Measurements from ENCODE around the gene ZNF691. TPM values are rescaled to one million over a fixed set of nuclear protein-coding genes. Genes with fewer than 3 reads are reported as not detected.
A peak's percentile ranks its signal among the peaks of the same experiment; 100 is the strongest.
"Not testable (repeated sequence)": the region's sequence is repeated elsewhere in the genome, so short reads cannot be mapped to it uniquely, and the experiment has no call there.

The ZNF691 gene, protein sequence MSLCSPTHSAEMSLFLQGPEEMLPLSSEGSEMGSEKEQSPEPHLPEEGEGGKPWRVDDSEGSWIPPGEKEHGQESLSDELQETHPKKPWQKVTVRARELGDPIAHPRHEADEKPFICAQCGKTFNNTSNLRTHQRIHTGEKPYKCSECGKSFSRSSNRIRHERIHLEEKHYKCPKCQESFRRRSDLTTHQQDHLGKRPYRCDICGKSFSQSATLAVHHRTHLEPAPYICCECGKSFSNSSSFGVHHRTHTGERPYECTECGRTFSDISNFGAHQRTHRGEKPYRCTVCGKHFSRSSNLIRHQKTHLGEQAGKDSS
- total RNA-seq = 7.7 TPM
- long read RNA-seq, partial matches to known transcripts = 1 of 7 reads
- long read RNA-seq, other reads (novel, unspliced or antisense) = 1 of 7 reads

DNA sequence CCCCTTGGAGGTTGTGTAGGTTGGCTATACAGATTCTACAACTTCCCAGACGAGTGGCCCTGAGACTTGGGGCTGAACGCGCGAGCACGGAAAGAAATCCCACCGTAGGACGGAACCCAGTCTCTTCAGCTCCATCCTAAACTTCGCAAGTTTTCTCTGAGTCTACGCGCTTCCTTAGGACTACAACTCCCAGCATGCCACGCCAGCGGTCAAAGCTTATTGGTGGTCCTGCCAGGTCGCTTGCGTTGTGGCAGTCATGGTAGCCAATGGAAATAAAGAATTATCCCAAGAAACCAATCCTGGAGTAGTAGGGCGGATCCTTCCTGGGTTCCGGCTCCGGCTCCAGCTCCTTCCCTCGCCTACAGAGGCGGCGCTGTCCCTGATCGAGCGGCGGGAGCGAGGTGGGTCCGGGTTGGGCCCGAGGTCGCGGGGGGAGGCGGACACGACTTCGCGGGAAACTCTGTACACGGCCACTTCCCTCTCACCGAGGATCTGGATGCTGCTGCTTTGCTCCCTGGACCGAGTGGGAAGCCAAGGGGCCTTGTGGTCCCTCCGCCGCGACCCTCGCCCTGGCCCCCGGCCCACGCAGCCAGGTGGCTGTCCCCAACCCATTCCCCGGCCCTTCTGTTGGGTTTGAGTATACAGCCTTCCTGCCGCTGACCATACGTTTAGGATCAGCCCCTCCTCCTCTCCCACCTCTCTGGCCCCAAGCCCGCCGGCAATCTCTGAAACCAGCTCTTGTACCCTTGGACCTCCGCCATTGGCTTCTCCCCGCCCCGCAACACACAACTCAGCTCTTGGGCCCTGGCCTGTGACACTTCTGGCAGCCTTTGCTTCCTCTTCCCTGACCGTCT lies at the start of gene ZNF691:
TSS of gene ZNF691 (plus strand) at position 357 of the 854 bp plus-strand sequence. CDS start 3,046 bp downstream, outside the sequence.
- intact Hi-C loops (cut with DNase I) = no loop called here
- ATAC-seq (peak; percentile 99), DNase-seq (ENCODE audit: missing footprints) (peak; percentile 95)

DNA sequence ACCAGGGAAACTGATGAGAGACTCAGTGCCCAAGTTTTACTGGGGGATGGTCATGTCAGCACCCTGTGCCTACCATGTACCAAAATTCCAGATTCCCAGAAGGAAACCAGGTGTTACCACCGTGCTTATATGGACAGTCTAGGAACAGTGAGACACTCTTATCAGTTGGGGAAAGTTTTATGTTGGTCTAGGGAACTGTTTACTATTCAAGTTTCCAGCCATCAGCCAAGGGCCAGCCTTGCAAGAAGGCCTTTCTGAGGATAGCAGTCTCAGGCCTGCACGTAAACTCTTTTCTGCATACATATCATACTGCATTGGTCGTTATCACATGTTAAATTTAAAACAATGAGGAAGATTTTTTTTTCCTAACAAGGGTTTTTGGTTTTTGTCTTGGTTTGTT lies 49.0 kb upstream of the ZNF691 start:
- DNase-seq (ENCODE audit: missing footprints) (no peak), ATAC-seq (no peak)
- intact Hi-C loops (cut with DNase I) = no loop called here

DNA sequence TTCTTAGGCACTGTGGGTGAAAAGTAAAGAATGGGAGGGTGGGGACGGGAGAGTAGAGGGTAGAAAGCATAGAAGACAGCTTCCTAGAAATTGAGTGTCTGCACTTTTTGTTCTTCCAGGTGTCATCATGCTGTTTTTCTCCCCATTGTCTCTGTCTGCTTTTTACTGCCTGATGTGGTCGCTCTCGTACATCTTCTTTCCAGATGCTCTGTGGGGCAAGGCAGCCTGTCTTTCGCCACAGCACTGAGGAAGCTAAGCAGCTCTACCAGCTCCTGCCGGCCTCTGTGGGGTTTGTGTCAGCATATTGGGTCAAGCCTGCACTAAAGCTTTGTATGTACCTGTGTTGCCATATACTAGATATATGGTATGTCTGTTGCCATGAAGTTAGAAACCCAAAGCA lies 48.4 kb upstream of the ZNF691 start:
- no peak for DNase-seq (ENCODE audit: missing footprints)
- intact Hi-C loops (cut with DNase I) = no loop called here
- ATAC-seq = no peak

DNA sequence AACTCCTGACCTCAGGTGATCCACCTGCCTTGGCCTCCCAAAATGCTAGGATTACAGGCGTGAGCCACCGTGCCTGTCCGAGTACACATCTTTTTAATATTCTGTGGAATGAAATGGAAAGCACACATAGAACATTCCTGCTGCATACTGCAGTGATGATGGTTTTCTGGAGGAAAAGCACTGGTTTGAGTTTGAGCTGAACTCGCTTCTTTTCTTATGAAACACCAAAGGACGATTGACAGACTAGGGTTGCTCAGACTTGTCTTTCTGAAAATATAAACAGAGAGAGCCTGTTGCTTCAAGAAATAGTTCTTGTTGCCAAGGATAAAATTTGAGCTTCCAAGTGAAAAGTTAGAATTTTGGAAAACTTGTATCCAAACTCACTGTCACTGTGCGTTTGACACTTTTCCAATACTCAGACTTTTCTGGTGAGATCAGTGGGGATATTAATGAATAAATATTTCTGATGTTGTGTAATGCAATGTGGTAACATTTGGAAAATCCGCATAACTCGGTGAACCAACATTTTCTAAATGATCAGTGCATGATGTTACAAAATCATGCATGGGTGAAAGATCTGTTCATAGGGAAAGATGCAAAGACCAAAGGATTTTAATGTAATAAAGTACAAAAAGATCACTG lies 44.5 kb upstream of the ZNF691 start:
- DNase-seq (ENCODE audit: missing footprints) = no peak
- intact Hi-C loops (cut with DNase I) = no loop called here
- no peak for ATAC-seq

DNA sequence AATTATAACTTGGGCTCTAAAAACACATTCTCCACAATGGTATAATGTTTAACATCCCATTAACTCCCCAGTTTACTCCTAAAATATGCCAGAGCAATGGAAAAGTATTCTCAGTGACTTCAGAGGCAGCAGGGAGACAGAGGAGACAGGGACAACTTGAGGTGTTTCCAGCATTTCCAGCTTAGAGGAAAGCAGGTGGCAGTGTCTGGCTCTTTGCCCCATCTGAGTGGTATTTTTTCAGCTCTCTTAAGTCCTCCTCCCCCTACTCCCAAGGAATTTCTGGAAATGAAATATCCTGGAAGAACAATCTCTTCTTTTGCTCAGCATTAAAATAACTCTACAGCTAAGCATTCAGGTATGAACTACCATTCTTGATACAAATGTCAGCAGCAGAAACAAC lies 40.2 kb upstream of the ZNF691 start:
- ATAC-seq (no peak), DNase-seq (ENCODE audit: missing footprints) (no peak)
- intact Hi-C loops (cut with DNase I) = no loop called here

DNA sequence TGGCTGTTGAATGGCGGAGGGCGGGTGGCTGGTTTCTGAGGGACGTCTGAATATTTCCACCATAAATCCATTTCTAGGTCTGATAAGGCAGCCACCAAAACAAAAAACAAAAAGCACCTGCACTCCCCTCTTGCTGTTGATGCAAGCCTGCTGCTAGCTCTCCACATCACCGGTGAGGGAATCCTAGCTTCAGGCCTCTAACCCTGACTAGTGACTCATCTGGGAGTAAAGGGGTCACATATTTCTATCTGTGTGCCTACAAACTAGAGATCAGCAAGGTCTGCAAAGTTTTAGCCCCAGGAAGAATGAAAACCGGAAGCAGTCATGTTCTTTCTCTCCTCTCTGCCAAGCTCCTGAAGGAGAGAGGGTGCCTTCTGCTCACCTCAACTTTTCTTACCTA lies 39.8 kb upstream of the ZNF691 start:
- DNase-seq (ENCODE audit: missing footprints) (no peak), ATAC-seq (no peak)
- intact Hi-C loops (cut with DNase I) = no loop called here

DNA sequence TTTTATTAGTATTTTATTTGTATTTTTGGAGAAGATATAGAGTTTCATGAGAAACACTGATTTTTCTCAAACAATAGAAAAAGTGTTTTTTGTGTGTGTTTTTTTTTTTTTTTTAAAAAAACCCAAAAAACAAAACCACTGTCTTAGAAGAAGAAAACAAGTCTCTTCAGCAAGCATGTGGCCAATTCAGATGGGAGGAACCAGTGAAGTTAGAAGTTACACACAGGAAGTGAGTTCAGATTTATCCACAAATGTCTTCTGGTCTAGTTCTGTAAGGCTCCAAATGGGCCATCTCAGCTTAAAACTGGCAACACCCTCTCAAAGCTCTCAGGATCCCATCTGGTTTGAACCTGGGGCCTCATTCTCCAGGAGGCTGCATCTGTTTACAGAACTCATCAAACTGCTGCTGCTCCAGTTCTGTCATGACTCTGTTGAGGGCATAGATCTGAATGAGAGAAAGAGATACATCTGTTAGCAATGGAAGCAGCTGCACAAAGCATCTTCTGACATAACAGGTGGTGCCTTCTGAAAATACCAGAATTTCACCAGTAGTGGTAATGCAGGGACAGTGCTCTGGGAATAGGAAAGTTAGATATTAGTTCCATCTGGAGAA lies 39.3 kb upstream of the ZNF691 start:
- intact Hi-C loops (cut with DNase I) = no loop called here
- DNase-seq (ENCODE audit: missing footprints) = no peak
- no peak for ATAC-seq

DNA sequence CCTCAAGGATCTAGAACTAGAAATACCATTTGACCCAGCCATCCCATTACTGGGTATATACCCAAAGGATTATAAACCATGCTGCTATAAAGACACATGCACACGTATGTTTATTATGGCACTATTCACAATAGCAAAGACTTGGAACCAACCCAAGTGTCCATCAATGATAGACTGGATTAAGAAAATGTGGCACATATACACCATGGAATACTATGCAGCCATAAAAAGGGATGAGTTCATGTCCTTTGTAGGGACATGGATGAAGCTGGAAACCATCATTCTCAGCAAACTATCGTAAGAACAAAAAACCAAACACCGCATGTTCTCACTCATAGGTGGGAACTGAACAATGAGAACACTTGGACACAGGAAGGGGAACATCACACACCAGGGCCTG lies 31.6 kb upstream of the ZNF691 start:
- ATAC-seq; intact Hi-C loops (cut with DNase I); DNase-seq (ENCODE audit: missing footprints): not testable (repeated sequence)

DNA sequence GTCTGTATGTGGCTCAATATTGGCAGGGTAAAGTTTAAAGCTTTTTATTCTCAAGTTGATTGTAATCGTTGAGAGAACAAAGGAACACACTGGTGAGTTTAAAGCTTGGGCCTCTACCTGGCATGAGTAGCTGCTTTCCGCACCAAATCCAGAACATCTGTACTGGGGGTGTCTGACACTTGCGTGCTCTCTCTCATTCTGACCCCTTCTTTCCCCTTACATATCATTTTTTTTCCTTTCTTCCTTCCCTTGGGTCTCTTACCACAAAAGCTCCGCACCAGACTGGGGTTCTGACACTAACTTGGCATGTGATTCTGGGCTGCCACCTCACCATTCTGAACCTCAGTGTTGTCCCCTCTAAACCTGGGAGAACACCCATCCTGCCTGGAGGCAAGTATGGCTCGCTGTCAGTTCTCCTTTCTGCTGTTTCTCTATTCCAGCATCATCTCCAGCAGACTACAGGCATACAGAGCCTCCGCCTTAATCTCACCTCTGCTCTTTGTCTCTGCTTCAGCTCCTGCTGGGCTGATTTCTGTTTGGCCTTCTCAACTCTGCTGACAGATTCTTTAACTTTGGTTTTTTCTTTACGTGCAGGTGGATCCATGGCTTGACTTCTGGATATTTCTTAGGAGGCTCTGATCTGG lies 30.4 kb upstream of the ZNF691 start:
- intact Hi-C loops (cut with DNase I) = loop anchor here (2.0 kb wide), 1 partner anchor 49 kb away; the partner anchor contains the start of genes C1orf50 and P3H1

DNA sequence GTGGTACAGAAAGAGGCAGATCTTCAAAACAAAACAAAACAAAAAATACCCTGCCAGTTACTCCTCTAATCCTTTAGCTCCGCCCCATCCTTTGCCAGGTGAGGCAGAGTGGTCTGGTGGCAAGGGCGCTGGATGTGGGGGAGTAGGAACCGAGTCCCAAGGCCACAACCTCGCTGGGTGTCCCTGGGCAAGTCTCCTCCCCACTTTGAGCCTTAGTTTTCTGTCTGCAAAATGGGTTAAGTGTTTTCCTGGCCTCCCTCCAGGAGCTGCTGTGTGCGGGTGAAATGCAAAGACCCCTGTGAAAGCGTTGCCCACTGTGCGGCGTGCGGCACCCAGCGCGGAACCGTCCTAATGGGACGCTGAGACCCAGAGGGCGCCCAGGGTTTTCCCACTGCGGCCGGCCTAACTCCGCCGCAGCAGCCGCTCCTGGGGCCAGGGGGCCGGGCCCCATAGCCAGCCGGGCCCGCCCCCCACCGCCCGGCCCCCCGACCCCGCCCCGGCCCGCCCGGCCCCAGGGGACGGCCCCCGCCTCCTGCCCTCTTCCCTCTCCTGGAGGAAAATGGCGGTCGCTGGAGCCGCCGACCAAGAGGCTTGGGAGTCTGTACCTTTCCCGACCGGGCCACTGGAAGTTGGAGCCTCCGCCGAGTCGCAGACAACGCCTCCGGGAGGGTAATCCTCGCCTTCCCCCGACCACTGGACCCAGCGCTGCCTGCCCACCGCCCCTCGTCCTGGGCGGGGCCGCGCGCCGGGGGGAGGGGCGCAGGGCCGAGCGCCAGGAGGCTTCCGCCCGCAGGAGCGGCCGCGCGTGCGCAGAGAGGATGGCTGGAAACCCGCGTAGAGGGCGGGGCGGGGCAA lies 29.6 kb upstream of the ZNF691 start, which contains the start of the genes ERMAP and SVBP:
TSS of gene ERMAP (plus strand) at position 538 of the 855 bp plus-strand sequence. CDS start 13,327 bp downstream, outside the sequence.
TSS of gene SVBP (minus strand) at position 813 of the 855 bp plus-strand sequence. CDS start 853 bp downstream, outside the sequence.
- DNase-seq (ENCODE audit: missing footprints) (peak; percentile 97), ATAC-seq (peak; percentile 99)
- intact Hi-C loops (cut with DNase I) = loop anchor here (2.0 kb wide), 1 partner anchor 50 kb away; the partner anchor contains the start of genes C1orf50 and P3H1

More for the DNA sequence above, 30.4 kb upstream of the ZNF691 start:
- no peak for DNase-seq (ENCODE audit: missing footprints)
- no peak for ATAC-seq

DNA sequence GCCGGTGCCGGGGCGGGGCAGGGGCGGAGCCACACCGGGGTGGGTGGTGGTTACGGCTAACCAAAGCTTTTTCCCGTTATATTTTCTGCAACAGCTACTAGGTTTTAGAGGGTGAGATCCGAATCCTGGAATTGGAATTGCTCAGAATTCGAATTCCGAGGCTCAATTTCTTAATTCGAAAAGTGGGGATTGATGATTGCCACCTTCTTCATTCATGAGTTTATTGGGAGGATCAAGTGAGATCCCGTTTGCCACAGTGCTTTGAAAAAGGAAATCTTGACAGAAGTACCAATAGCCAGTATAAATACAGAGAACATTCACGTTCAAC lies 29.0 kb upstream of the ZNF691 start:
- intact Hi-C loops (cut with DNase I) = loop anchor here (2.0 kb wide), 1 partner anchor 51 kb away; the partner anchor contains the start of genes C1orf50 and P3H1

DNA sequence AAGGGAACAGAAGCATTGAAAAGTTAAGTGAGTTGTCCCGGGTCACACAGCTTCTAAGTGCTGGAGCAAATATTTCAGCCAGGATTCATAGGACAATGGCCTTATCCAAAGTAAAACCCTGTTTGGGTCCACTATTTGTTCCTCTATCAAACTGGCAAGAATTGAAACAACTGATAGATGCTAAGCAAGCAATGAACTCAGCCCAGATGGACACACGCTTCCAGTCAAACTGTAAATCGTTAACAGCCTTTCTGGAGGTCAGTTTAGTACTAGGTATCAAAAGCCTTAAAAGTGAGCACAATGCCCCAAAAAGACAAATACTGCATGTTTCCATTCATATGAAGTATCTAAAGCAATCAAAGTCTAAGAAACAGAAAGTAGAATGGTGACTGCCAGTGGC lies 28.4 kb upstream of the ZNF691 start:
- ATAC-seq = no peak
- intact Hi-C loops (cut with DNase I) = loop anchor here (2.0 kb wide), 1 partner anchor 51 kb away; the partner anchor contains the start of genes C1orf50 and P3H1
- DNase-seq (ENCODE audit: missing footprints) = no peak

More for the DNA sequence above, 29.0 kb upstream of the ZNF691 start:
- ATAC-seq (no peak), DNase-seq (ENCODE audit: missing footprints) (no peak)

DNA sequence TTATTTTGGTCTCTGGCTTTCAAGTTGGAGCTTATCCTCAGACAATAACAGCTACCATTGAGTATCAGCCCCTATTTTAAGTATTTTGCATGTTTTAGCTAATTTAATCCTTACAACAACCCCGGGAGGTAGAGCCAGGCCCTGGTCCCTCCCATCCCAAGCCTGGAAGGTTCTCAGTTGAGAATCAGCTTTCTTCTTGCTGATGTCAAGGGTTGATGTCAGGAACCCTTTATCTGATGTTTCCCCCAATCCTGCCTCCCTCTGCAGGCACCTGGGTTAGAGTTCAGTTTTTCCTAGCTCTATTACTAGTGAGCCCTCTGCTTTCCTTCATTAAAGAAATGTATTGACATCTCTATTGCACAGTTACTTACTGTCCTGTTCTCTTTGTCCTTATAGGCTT lies 25.6 kb upstream of the ZNF691 start:
- ATAC-seq (no peak), DNase-seq (ENCODE audit: missing footprints) (no peak)
- intact Hi-C loops (cut with DNase I) = no loop called here

DNA sequence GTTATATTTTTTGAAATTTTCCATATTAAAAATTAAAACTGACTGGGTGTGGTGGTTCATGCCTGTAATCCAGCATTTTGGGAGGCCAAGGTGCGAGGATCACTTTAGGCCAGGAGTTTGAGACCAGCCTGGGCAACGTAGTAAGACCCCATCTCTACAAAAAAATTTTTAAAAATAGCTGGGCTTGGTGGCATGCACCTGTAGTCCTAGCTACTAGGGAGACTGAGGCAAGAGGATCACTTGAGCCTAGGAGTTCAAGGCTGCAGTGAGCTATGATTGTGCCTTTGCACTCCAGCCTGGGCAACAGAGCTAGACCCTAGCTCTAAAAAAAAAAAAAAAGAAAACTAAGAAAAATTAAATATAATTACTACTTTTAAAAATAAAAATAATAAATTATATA lies 24.7 kb upstream of the ZNF691 start:
- ATAC-seq (no peak), DNase-seq (ENCODE audit: missing footprints) (no peak)
- intact Hi-C loops (cut with DNase I) = no loop called here

DNA sequence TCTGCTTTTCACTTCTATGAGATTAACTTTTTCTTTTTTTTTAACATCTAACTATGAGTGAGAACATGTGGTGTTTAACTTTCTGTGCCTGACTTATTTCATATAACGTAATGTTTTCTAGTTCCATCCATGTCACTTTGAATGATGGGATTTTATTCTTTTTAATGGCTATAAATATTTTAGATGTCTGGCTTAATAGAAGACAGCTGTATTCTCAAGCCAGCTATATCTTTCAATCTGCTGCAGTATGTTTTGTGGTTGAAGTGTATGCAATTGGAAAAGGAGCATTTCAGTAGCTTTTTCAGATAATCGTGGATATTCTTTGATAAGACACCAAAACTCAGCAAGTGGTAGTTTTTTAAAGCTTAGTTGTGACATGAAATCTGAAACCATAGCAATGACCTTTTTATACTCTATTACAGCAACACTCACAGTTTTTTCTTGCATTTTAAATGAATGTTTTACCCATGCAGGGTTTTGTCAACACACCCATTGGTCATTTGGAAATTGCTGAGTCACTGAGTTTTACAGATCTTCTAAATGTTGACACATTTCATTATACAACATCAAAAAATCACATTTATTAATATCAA lies 23.5 kb upstream of the ZNF691 start:
- no peak for ATAC-seq
- intact Hi-C loops (cut with DNase I) = no loop called here
- no peak for DNase-seq (ENCODE audit: missing footprints)

DNA sequence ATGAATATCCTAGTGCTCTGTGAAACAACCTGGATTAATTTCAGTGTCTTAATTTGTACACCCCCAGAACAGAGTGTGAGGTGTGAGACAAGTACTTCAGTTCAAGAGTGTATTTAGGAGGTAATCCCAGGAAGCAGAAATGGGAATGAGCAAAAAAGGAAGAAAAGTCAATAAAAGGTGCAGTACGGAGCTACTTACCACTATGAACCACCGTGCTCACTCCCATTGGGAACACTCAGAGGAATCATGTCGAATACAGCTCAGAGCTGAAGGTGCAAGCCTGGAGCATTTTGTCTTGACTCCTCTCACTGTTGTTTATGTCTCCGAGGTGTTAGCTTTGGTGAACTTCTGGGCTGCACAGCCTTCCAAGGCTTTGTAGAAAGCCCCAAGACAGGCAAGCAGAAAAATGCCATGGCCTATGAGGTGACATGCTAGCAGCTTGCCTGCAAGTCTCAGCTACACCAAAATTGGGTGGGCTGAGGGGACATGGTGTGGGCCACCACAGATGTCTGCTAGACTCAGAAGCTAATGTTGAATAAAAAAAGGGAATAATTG lies 21.9 kb upstream of the ZNF691 start:
- intact Hi-C loops (cut with DNase I) = no loop called here
- ATAC-seq = no peak
- DNase-seq (ENCODE audit: missing footprints) = no peak
